ENCODE results near the gene ARID3C. TPM values are rescaled to one million over a fixed set of nuclear protein-coding genes. Genes with fewer than 3 reads are reported as not detected.

Gene ARID3C, protein sequence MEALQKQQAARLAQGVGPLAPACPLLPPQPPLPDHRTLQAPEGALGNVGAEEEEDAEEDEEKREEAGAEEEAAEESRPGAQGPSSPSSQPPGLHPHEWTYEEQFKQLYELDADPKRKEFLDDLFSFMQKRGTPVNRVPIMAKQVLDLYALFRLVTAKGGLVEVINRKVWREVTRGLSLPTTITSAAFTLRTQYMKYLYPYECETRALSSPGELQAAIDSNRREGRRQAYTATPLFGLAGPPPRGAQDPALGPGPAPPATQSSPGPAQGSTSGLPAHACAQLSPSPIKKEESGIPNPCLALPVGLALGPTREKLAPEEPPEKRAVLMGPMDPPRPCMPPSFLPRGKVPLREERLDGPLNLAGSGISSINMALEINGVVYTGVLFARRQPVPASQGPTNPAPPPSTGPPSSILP
- not detected for polyA plus RNA-seq (2013, experiment 1 of 2)
- not detected for polyA plus RNA-seq (2013, experiment 2 of 2)

DNA sequence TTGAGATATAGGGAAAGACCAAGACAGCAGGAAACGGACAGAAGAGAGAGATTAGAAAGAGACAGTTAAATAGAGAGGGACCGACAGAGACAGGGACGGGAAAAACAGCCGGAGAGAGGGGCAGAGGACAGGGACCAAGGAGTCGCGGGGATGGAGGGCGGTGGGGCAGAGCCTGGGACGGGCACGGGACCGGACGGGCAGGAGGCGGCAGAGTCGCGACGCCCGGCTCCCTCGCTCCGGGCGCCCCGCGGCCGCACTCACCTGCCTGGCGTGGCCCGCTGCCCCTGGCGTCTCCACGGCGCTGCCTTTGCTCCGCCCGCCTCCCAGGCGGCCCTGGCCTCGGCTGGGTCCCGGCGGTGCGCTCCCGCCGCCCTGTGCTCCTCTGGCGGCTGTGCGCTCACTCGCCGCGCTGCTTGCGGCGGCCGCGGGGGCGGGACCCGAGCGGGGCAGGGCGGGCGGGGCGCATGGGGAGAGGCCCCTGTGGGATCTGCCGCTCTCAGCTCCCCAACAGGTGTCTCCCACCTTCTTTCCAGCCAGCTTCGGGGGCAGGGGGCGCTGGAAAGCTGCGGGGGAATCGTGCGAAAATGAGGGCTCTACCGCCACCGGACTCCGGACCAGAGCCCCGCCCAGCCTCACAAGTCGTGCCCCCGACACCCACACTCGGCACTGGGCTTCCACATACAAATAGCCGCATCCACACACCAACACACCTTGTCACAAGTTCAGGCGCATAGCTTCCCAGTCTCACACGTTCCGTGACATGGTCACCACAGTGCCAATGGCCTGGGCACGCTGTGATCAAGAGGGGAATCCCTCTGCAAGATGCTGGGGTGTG lies at the start of gene ARID3C:
TSS of gene ARID3C (minus strand) at position 411 of the 835 bp plus-strand sequence. CDS start 1,052 bp downstream, outside the sequence.
- Histone ChIP-seq H3K27ac (ENCODE audit: low read depth, low read length, severe bottlenecking) (no peak within 1 kb of the TSS), H3K36me3 (ENCODE audit: control insufficient read depth, insufficient read depth, low read length) (no peaks in the 10 kb centered on the region), H3K4me3 (ENCODE audit: extremely low read depth, insufficient read depth, low read length, poor library complexity, severe bottlenecking) (peak within 1 kb of the TSS; percentile 19), H3K9me3 (ENCODE audit: control insufficient read depth, low read length) (no peaks in the 10 kb centered on the region), H3K4me1 (ENCODE audit: control insufficient read depth, insufficient read depth, low read length, poor library complexity, severe bottlenecking) (peaks cover 9% of the 10 kb centered on the region)
- WGBS, 2 experiments (ENCODE audit: insufficient coverage in 2 of 2), result 3 to 4% methylated on average over 55 to 60 of the region's 69 CpGs

DNA sequence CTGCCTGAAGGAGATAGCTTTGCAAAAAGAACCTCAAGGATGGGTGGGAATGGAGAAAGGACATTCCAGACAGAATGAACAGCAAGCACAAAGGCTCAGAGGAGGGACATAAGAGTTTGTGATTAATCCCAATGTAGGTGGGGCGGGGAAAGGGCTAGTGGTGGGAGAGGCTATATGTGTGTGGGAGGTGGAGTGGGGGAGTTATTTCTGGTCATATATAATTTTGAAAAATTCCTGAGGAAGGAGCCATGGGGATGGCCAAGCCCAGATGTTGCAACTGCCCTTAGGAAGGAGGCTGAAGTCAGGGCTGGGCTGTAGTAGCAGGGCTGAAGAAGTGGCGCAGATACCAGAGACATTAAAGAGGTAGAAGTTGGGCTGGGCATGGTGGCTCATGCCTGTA lies 47.0 kb upstream of the ARID3C start:
- WGBS, 2 experiments (ENCODE audit: insufficient coverage in 2 of 2), result 90 to 100% methylated on average over 2 of the region's 2 CpGs

GRCh38 chr9:34675048-34675714 lies 46.3 kb upstream of the ARID3C start:
- H3K4me1 ChIP-seq (ENCODE audit: control insufficient read depth, insufficient read depth, low read length, poor library complexity, severe bottlenecking), result no peaks in the 10 kb centered on the region
- H3K36me3 ChIP-seq (ENCODE audit: control insufficient read depth, insufficient read depth, low read length), result no peaks in the 10 kb centered on the region
- H3K4me3 ChIP-seq (ENCODE audit: extremely low read depth, insufficient read depth, low read length, poor library complexity, severe bottlenecking), result no peak overlapping the region
- H3K27ac ChIP-seq (ENCODE audit: low read depth, low read length, severe bottlenecking), result no peak overlapping the region
- peaks cover 6% of the 10 kb centered on the region for H3K9me3 ChIP-seq (ENCODE audit: control insufficient read depth, low read length)
- 31 to 71% methylated on average over 4 to 7 of the region's 10 CpGs for WGBS, 2 experiments (ENCODE audit: insufficient coverage in 2 of 2)

More for the DNA sequence above, 47.0 kb upstream of the ARID3C start:
- Histone ChIP-seq H3K27ac (ENCODE audit: low read depth, low read length, severe bottlenecking) (no peak overlapping the region), H3K4me1 (ENCODE audit: control insufficient read depth, insufficient read depth, low read length, poor library complexity, severe bottlenecking) (no peaks in the 10 kb centered on the region), H3K4me3 (ENCODE audit: extremely low read depth, insufficient read depth, low read length, poor library complexity, severe bottlenecking) (no peak overlapping the region), H3K36me3 (ENCODE audit: control insufficient read depth, insufficient read depth, low read length) (no peaks in the 10 kb centered on the region), H3K9me3 (ENCODE audit: control insufficient read depth, low read length) (no peaks in the 10 kb centered on the region)

GRCh38 chr9:34674440-34674839 lies 45.6 kb upstream of the ARID3C start:
- no peaks in the 10 kb centered on the region for H3K4me1 ChIP-seq (ENCODE audit: control insufficient read depth, insufficient read depth, low read length, poor library complexity, severe bottlenecking)
- no peak overlapping the region for H3K27ac ChIP-seq (ENCODE audit: low read depth, low read length, severe bottlenecking)
- WGBS, 2 experiments (ENCODE audit: insufficient coverage in 2 of 2), result 80 to 83% methylated on average over 1 to 3 of the region's 3 CpGs
- H3K9me3 ChIP-seq (ENCODE audit: control insufficient read depth, low read length), result peaks cover 12% of the 10 kb centered on the region
- H3K4me3 ChIP-seq (ENCODE audit: extremely low read depth, insufficient read depth, low read length, poor library complexity, severe bottlenecking), result no peak overlapping the region
- H3K36me3 ChIP-seq (ENCODE audit: control insufficient read depth, insufficient read depth, low read length), result peaks cover 3% of the 10 kb centered on the region

GRCh38 chr9:34671307-34671706 lies 42.4 kb upstream of the ARID3C start:
- Histone ChIP-seq H3K4me3 (ENCODE audit: extremely low read depth, insufficient read depth, low read length, poor library complexity, severe bottlenecking) (no peak overlapping the region), H3K9me3 (ENCODE audit: control insufficient read depth, low read length) (peaks cover 13% of the 10 kb centered on the region), H3K27ac (ENCODE audit: low read depth, low read length, severe bottlenecking) (no peak overlapping the region), H3K36me3 (ENCODE audit: control insufficient read depth, insufficient read depth, low read length) (peaks cover 20% of the 10 kb centered on the region), H3K4me1 (ENCODE audit: control insufficient read depth, insufficient read depth, low read length, poor library complexity, severe bottlenecking) (no peaks in the 10 kb centered on the region)
- no CpG with 5 or more reads among the region's 1 CpG for WGBS, 2 experiments (ENCODE audit: insufficient coverage in 2 of 2)

- peaks cover 13% of the 10 kb centered on the region for H3K9me3 ChIP-seq (ENCODE audit: control insufficient read depth, low read length)
- H3K4me1 ChIP-seq (ENCODE audit: control insufficient read depth, insufficient read depth, low read length, poor library complexity, severe bottlenecking), result no peaks in the 10 kb centered on the region
- 91 to 94% methylated on average over 2 to 4 of the region's 5 CpGs for WGBS, 2 experiments (ENCODE audit: insufficient coverage in 2 of 2)
- H3K27ac ChIP-seq (ENCODE audit: low read depth, low read length, severe bottlenecking), result no peak overlapping the region
- no peak overlapping the region for H3K4me3 ChIP-seq (ENCODE audit: extremely low read depth, insufficient read depth, low read length, poor library complexity, severe bottlenecking)
- peaks cover 20% of the 10 kb centered on the region for H3K36me3 ChIP-seq (ENCODE audit: control insufficient read depth, insufficient read depth, low read length)
These were observed 41.1 kb upstream of the ARID3C start for GRCh38 chr9:34669809-34670562.

DNA sequence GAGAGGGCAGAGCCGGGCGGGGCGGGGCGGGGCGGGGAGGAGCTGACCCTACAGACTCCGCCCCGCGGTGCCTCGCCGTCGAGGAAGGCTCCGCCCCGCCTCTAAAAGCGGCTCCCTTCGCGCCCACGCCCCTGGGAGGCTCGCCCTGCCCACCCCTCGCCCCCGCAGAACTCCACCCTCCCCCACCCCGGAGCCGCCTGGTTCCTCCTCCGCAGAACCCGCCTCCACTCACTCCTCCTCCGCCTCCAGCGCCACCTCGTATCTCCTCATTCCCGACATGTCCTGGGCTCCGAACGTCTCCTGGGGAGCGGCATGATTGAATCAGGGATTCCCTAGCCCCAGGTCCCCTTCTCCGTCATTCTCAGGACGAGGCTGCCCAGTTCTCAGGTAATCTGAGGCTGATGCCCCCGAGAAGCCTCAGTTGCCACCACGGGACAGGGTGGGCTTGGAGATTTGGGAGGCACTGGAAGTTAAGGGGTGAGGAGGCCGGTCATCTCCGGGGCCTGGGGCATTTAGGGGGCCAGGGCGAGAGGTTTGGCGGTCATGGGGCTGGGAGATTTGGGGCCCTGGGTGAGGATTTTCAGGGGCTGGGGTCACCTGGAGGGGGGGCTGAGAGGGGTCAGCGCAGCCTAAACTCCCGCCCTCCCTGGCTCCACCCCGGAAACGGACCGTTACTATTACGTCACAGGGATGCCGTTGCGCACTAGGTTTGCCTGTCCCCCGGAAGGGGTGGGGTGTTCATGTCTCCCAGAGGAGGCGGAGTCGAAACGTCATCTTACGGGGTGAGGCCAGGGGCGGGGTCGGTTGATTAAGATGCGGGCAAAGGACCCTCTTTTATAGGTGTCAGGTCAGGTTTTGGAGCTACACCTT lies 36.8 kb upstream of the ARID3C start:
- H3K4me1 ChIP-seq (ENCODE audit: control insufficient read depth, insufficient read depth, low read length, poor library complexity, severe bottlenecking), result peaks cover 11% of the 10 kb centered on the region
- peak overlapping the region; percentile 95 for H3K27ac ChIP-seq (ENCODE audit: low read depth, low read length, severe bottlenecking)
- peak overlapping the region; percentile 80 for H3K4me3 ChIP-seq (ENCODE audit: extremely low read depth, insufficient read depth, low read length, poor library complexity, severe bottlenecking)
- peaks cover 20% of the 10 kb centered on the region for H3K36me3 ChIP-seq (ENCODE audit: control insufficient read depth, insufficient read depth, low read length)
- WGBS, 2 experiments (ENCODE audit: insufficient coverage in 2 of 2), result 0 to 3% methylated on average over 27 to 28 of the region's 55 CpGs
- H3K9me3 ChIP-seq (ENCODE audit: control insufficient read depth, low read length), result peaks cover 10% of the 10 kb centered on the region

DNA sequence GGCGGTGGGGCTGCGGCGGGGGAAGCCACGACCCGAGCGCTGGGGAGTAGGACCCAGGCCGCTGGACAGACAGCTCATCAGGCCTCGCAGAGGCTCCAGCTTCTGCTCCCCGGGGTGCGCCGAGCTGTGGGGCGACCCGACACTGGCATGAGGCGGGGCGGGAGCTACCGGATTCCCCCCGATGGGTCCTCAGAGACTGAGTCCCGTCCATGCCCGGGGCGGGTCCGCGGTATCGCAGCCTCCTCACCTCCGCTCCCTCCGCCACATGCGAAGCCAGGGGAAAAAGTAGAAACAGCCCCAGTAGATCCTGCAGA lies 36.2 kb upstream of the ARID3C start:
- Histone ChIP-seq H3K36me3 (ENCODE audit: control insufficient read depth, insufficient read depth, low read length) (peaks cover 20% of the 10 kb centered on the region), H3K9me3 (ENCODE audit: control insufficient read depth, low read length) (peaks cover 7% of the 10 kb centered on the region), H3K27ac (ENCODE audit: low read depth, low read length, severe bottlenecking) (peak overlapping the region; percentile 24), H3K4me1 (ENCODE audit: control insufficient read depth, insufficient read depth, low read length, poor library complexity, severe bottlenecking) (peaks cover 11% of the 10 kb centered on the region), H3K4me3 (ENCODE audit: extremely low read depth, insufficient read depth, low read length, poor library complexity, severe bottlenecking) (peak overlapping the region; percentile 80)
- WGBS, 2 experiments (ENCODE audit: insufficient coverage in 2 of 2), result 0 to 1% methylated on average over 19 to 23 of the region's 26 CpGs

DNA sequence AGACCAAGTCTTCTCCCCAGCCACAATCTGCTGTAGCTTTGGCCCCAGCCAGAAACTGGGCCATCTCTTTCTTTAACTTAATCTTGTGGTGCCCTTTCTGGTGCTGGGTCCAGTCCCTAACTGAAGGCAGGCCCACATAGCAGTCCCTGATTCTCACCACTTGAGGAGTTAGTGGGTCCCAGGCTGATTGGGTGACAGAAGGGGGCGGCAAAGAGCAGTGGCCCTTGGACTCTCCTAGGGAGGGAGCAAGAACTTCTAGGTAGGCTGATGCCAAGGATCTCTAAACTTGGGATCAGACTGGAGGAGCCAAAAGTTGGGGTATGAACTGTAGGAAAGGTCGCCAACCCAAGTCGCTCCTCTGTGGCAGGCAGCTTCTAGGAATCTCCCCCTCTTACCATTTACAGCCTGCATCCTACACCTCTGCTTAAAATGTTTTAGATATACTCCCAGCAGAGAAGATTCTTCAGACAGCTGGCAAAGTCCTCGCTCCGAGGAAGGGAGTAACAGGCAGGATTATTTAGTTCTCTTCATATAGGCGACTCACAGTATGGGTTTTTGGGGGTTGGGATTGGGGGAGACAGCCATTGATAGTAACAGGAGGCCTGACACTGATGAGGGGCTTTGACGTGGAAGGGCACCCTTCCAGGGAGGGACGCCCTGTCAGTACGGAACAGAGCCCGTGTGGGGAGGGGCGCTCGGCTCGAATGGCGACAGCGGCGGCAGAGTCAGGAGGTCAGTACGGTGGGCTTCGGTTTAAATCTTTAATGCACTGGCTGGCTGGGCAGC lies 35.6 kb upstream of the ARID3C start:
- H3K36me3 ChIP-seq (ENCODE audit: control insufficient read depth, insufficient read depth, low read length), result peaks cover 19% of the 10 kb centered on the region
- H3K4me3 ChIP-seq (ENCODE audit: extremely low read depth, insufficient read depth, low read length, poor library complexity, severe bottlenecking), result peak overlapping the region; percentile 80
- H3K27ac ChIP-seq (ENCODE audit: low read depth, low read length, severe bottlenecking), result peak overlapping the region; percentile 16
- H3K9me3 ChIP-seq (ENCODE audit: control insufficient read depth, low read length), result peaks cover 1% of the 10 kb centered on the region
- H3K4me1 ChIP-seq (ENCODE audit: control insufficient read depth, insufficient read depth, low read length, poor library complexity, severe bottlenecking), result peaks cover 11% of the 10 kb centered on the region
- WGBS, 2 experiments (ENCODE audit: insufficient coverage in 2 of 2), result 2 to 7% methylated on average over 12 to 13 of the region's 18 CpGs
